VCaP (cell line): ENCODE results near the gene GPR52.

Experiments used
- H3K27ac ChIP-seq: fragments of 450-650 bp; 2 replicates; pipeline ENCODE4 v1.5.1; 2017
- CTCF ChIP-seq: fragments of 450-650 bp; conservative IDR thresholded peaks from 2 replicates; pipeline ENCODE4 v1.5.1; 2017; ENCODE audit warnings: mild to moderate bottlenecking, moderate library complexity

The GPR52 gene

GRCh38 chr1:174447866-174448530 is at the start of gene GPR52:
TSS of gene GPR52 (plus strand) at chr1:174447964. CDS start at chr1:174448112, 148 bp downstream.
- no peak within 1 kb of the TSS for H3K27ac ChIP-seq
- TF ChIP-seq CTCF: no peak

GRCh38 chr1:174398246-174398645 is 49.5 kb upstream of the GPR52 start:
- no peak for TF ChIP-seq CTCF

GRCh38 chr1:174399211-174399610 is 48.6 kb upstream of the GPR52 start:
- peak overlapping the region; percentile 7; the same call in 1 of the 2 replicates for H3K27ac ChIP-seq
- no peak for TF ChIP-seq CTCF

More at GRCh38 chr1:174398246-174398645, 49.5 kb upstream of the GPR52 start:
- H3K27ac ChIP-seq: no peak overlapping the region

GRCh38 chr1:174401075-174401474 is 46.7 kb upstream of the GPR52 start:
- TF ChIP-seq CTCF: no peak
- H3K27ac ChIP-seq: no peak overlapping the region

GRCh38 chr1:174405219-174405618 is 42.5 kb upstream of the GPR52 start:
- no peak for TF ChIP-seq CTCF
- no peak overlapping the region for H3K27ac ChIP-seq

GRCh38 chr1:174406421-174406820 is 41.3 kb upstream of the GPR52 start:
- TF ChIP-seq CTCF: no peak
- no peak overlapping the region for H3K27ac ChIP-seq

- no peak for TF ChIP-seq CTCF
- H3K27ac ChIP-seq: no peak overlapping the region
These were observed 40.1 kb upstream of the GPR52 start for GRCh38 chr1:174407665-174408064.
